ENCODE data around the gene ADORA1. TPM values are rescaled to one million over a fixed set of nuclear protein-coding genes. Genes with fewer than 3 reads are reported as not detected.
A peak's percentile ranks its signal among the peaks of the same experiment; 100 is the strongest.

ADORA1 gene
- total RNA-seq, 1 donor from 2014 or later: 0.21 TPM

DNA sequence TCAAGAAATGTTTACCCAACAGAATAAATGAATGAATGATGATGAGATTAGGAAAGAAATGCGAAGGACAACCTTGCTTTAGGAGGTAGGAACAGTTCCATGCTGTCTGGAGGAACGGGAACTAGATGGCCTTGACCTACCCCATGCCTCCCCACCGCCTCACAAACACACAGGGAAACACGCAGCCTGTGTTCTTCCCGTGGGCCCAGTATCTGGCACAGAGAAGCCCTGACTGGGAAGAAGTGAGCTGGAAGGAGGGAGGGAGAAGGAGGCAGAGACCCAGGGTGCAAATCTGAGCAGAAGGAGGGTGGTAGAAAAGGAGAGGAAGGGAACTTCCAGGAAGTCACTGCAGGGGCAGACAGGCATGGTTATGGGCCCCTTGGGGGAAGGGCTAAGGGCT, 3.5 kb upstream of the ADORA1 start:
- peaks cover 15% of the 10 kb centered on the region for H3K4me1 Mint-ChIP-seq (ENCODE audit: unreplicated experiment)
- H3K9me3 Mint-ChIP-seq (ENCODE audit: unreplicated experiment): no peaks in the 10 kb centered on the region
- no peak overlapping the region for H3K4me3 Mint-ChIP-seq (ENCODE audit: unreplicated experiment)
- H3K36me3 Mint-ChIP-seq (ENCODE audit: unreplicated experiment): no peaks in the 10 kb centered on the region
- DNase-seq (ENCODE audit: extremely low spot score, unreplicated experiment): peak; percentile 59
- H3K27me3 Mint-ChIP-seq (ENCODE audit: unreplicated experiment): peaks cover 73% of the 10 kb centered on the region
- TF ChIP-seq, protein P1, sequence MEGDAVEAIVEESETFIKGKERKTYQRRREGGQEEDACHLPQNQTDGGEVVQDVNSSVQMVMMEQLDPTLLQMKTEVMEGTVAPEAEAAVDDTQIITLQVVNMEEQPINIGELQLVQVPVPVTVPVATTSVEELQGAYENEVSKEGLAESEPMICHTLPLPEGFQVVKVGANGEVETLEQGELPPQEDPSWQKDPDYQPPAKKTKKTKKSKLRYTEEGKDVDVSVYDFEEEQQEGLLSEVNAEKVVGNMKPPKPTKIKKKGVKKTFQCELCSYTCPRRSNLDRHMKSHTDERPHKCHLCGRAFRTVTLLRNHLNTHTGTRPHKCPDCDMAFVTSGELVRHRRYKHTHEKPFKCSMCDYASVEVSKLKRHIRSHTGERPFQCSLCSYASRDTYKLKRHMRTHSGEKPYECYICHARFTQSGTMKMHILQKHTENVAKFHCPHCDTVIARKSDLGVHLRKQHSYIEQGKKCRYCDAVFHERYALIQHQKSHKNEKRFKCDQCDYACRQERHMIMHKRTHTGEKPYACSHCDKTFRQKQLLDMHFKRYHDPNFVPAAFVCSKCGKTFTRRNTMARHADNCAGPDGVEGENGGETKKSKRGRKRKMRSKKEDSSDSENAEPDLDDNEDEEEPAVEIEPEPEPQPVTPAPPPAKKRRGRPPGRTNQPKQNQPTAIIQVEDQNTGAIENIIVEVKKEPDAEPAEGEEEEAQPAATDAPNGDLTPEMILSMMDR (IDR thresholded peaks at IDR 0.05): no peak
- H3K27ac Mint-ChIP-seq (ENCODE audit: unreplicated experiment): no peak overlapping the region

DNA sequence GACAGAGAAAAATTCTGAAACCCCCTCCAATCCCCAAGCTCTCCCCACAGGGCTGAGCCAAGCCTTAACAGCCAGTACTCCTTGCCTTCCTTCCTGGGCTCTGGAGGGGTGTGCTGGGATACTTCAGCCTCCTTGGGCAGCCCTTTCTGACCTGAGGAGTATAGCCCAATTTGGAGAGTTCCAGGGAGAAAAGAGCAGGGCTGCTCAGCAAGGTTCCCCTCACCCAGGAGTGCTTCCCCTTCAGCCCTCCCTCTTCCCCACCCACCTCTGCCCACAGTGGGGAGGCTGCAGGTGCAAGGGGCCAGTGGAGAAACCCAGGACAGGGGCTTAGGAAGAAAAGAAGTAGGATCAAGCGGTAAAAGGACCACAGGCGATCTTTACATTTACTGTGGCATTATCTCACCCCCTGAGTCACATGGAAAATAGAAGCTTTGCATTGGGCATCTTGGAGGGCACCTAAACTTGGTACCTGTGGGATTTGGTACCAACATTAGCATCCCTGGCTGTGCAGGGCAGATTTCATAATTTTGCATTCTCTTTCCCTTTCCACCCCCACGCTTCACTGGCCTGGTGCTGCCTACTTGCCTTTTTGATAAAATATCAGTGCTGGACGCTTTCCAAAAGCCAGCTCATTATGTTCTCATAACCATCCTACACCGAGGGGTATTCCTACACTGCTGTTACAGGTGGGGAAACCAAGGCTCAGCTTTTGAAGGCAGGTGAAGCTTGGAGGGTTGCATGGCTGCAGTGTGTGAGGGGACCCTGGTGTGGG, 2.8 kb upstream of the ADORA1 start:
- H3K27me3 Mint-ChIP-seq (ENCODE audit: unreplicated experiment): peaks cover 72% of the 10 kb centered on the region
- H3K4me3 Mint-ChIP-seq (ENCODE audit: unreplicated experiment): no peak overlapping the region
- H3K27ac Mint-ChIP-seq (ENCODE audit: unreplicated experiment): no peak overlapping the region
- no peaks in the 10 kb centered on the region for H3K36me3 Mint-ChIP-seq (ENCODE audit: unreplicated experiment)
- H3K9me3 Mint-ChIP-seq (ENCODE audit: unreplicated experiment): no peaks in the 10 kb centered on the region
- peak; percentile 67 for DNase-seq (ENCODE audit: extremely low spot score, unreplicated experiment)
- H3K4me1 Mint-ChIP-seq (ENCODE audit: unreplicated experiment): peaks cover 18% of the 10 kb centered on the region
- TF ChIP-seq, protein P1 (IDR thresholded peaks at IDR 0.05): no peak

DNA sequence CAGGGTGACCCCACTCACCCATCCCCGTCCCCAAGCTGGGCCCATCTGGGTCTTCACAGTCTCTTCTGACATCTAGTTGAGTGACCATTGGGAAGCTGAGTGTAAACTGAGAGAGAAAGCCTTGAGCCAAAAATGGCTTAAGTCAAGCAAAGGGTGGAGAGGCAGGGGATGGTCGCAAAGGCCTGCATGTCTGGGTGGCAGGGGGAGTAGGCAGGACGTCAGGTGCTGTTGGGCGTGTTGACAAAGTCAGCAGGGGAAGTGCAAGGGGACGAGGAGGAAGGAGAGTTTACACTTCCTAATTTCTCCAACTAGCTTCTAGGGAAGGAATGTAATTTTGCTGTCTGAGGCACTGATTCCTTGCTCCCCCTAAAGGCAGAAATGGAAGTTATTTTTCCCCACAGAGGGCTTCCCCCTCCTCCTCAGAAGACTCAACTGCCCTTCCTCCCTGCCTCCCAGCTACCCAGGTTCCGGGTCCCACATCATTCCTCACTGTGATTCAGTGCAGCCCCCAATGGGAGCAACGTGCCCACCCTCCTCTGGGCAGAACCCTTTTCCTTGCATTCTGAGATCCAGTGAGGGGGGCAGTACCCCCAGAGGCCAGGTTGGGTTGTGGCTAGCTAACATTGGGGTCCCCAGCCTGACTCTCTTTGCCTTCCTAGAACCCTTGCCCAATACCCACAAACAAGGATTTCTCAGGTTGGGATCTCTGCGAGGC, 1.2 kb upstream of the ADORA1 start:
- Mint-ChIP-seq H3K9me3 (ENCODE audit: unreplicated experiment) (no peaks in the 10 kb centered on the region), H3K27me3 (ENCODE audit: unreplicated experiment) (peaks cover 57% of the 10 kb centered on the region), H3K27ac (ENCODE audit: unreplicated experiment) (no peak overlapping the region), H3K4me1 (ENCODE audit: unreplicated experiment) (peaks cover 23% of the 10 kb centered on the region), H3K4me3 (ENCODE audit: unreplicated experiment) (no peak overlapping the region), H3K36me3 (ENCODE audit: unreplicated experiment) (no peaks in the 10 kb centered on the region)
- DNase-seq (ENCODE audit: extremely low spot score, unreplicated experiment): peak; percentile 73
- TF ChIP-seq, protein P1 (IDR thresholded peaks at IDR 0.05): peak; percentile 49

DNA sequence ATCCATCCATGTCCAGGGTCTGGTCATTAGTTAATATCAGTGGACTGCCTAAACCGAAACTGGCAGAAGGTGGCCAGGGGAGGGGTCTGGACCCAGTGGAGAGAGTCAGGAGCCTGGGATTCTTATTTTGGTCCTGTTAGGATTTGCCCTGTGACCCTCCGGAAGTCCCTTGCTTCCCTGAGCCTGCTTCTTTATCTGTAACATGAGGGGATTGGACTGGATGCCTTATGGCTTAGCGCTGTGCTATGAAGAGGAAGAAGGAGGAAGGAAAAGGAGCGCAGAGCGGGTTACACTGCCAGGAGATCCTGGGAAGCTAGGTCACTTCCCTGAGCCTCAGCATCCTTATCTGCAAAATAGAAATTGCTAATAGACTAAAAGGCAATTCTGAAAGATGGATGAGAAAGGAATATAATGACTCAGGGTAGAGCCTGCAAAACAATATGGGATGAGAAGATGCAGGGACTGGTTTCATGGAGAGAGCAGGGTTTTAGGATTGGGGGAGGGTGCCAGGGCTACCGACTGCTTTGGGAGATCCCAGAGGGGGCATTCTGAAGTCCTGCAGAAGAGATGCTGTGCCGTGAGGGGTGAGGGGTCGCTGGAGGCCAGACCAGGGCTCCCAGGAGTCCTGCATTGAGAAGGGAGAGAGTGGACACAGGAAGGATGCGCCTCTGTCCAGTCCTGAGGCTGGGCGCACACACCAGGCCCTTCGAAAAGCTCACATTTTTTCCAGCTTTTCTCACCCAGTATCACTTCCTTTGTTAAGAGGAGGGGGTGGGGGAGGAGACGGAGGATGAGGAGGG, 460 bp upstream of the ADORA1 start:
- H3K27ac Mint-ChIP-seq (ENCODE audit: unreplicated experiment): no peak overlapping the region
- TF ChIP-seq, protein P1 (IDR thresholded peaks at IDR 0.05): no peak
- no peaks in the 10 kb centered on the region for H3K36me3 Mint-ChIP-seq (ENCODE audit: unreplicated experiment)
- H3K27me3 Mint-ChIP-seq (ENCODE audit: unreplicated experiment): peaks cover 49% of the 10 kb centered on the region
- H3K9me3 Mint-ChIP-seq (ENCODE audit: unreplicated experiment): no peaks in the 10 kb centered on the region
- DNase-seq (ENCODE audit: extremely low spot score, unreplicated experiment): peak; percentile 42
- H3K4me3 Mint-ChIP-seq (ENCODE audit: unreplicated experiment): peak overlapping the region; percentile 58
- peaks cover 23% of the 10 kb centered on the region for H3K4me1 Mint-ChIP-seq (ENCODE audit: unreplicated experiment)

DNA sequence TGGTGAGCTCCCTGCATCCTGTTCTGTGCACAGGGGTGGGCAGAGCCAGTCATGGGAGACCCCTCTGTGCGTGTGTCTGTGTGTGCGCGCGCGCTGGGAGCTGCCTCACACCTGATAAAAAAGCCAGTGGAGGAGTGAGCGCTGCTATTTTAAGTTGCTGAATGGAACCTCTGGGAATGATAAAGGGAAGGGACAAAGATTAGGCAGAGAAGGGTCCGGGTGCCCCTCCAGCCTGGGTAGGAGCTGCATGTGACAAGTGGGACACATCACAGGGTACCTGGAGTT, 847 bp downstream of the ADORA1 start:
- peak overlapping the region; percentile 58 for H3K4me3 Mint-ChIP-seq (ENCODE audit: unreplicated experiment)
- peaks cover 23% of the 10 kb centered on the region for H3K4me1 Mint-ChIP-seq (ENCODE audit: unreplicated experiment)
- TF ChIP-seq, protein P1 (IDR thresholded peaks at IDR 0.05): no peak
- H3K9me3 Mint-ChIP-seq (ENCODE audit: unreplicated experiment): no peaks in the 10 kb centered on the region
- H3K27ac Mint-ChIP-seq (ENCODE audit: unreplicated experiment): no peak overlapping the region
- DNase-seq (ENCODE audit: extremely low spot score, unreplicated experiment): no peak
- peaks cover 38% of the 10 kb centered on the region for H3K27me3 Mint-ChIP-seq (ENCODE audit: unreplicated experiment)
- H3K36me3 Mint-ChIP-seq (ENCODE audit: unreplicated experiment): no peaks in the 10 kb centered on the region
